ENCODE measurements around the gene SH3BP5. TPM values are rescaled to one million over a fixed set of nuclear protein-coding genes. Genes with fewer than 3 reads are reported as not detected.
A peak's percentile ranks its signal among the peaks of the same experiment; 100 is the strongest.

The SH3BP5 gene
- total RNA-seq = 100 to 1,000 TPM in 5 of 7 donors, 10 to 100 TPM in 2; 80.4 to 205 (median 142) TPM
- polyA plus RNA-seq = 100 to 1,000 TPM; 131 to 157 TPM
- long read RNA-seq, donor 1, transcript SH3BP5-202 (9 exons, 2,822 nt) = major isoform, 237 of 388 reads
- long read RNA-seq, donor 1, partial matches to known transcripts = 32 of 388 reads
- long read RNA-seq, donor 1, other reads (novel, unspliced or antisense) = 119 of 388 reads
- long read RNA-seq, donor 2, transcript SH3BP5-202 (9 exons, 2,822 nt) = major isoform, 25 of 39 reads
- long read RNA-seq, donor 2, partial matches to known transcripts = 14 of 39 reads
- long read RNA-seq, donor 2, other reads (novel, unspliced or antisense) = 0 of 39 reads
- long read RNA-seq, donor 3, transcript SH3BP5-202 (9 exons, 2,822 nt) = major isoform, 47 of 85 reads
- long read RNA-seq, donor 3, partial matches to known transcripts = 18 of 85 reads
- long read RNA-seq, donor 3, other reads (novel, unspliced or antisense) = 20 of 85 reads

- Histone ChIP-seq H3K9me3 (no peaks in the 10 kb centered on the region), H3K4me1 (ENCODE audit: insufficient read depth) (peaks cover 16% of the 10 kb centered on the region), H3K27ac (peak within 1 kb of the TSS; percentile 85 to 86), H3K36me3 (no peaks in the 10 kb centered on the region), H3K27me3 (no peaks in the 10 kb centered on the region), H3K4me3 (peak within 1 kb of the TSS; percentile 83)
- DNase-seq = peak; percentile 79 to 88 (median 83)
- TF ChIP-seq CTCF (IDR thresholded peaks at IDR 0.05) (peak; percentile 73 to 95 (median 87)), POLR2A (IDR thresholded peaks at IDR 0.05) (peak; percentile 71), EP300 (IDR thresholded peaks at IDR 0.05) (no peak)
- 11 to 17% (median 15%) methylated on average over 47 to 66 of the region's 66 CpGs for WGBS, 3 donors
- intact Hi-C loops (cut with DNase I) = loop anchor here (2.0 to 5.0 kb wide), 3 partner anchors 45 to 66 kb away; no protein-coding TSS in a partner anchor
These were observed at the start of gene SH3BP5 for GRCh38 chr3:15332405-15333098. TSS of gene SH3BP5 (minus strand) at chr3:15332586. CDS start at chr3:15332408, 178 bp downstream.

- Histone ChIP-seq H3K9me3 (no peaks in the 10 kb centered on the region), H3K27me3 (no peaks in the 10 kb centered on the region), H3K4me1 (ENCODE audit: insufficient read depth) (peaks cover 2% of the 10 kb centered on the region), H3K36me3 (no peaks in the 10 kb centered on the region), H3K27ac (no peak overlapping the region), H3K4me3 (no peak overlapping the region)
- WGBS, 3 donors = 52 to 68% (median 55%) methylated on average over 6 of the region's 6 CpGs
- intact Hi-C loops (cut with DNase I) = loop anchor here in 2 of 4 donors (2.0 to 5.0 kb wide), 2 partner anchors 112 to 174 kb away; partner anchors contain the start of gene CAPN7 (in 1 of the 2)
- DNase-seq = no peak
- no peak for TF ChIP-seq EP300 (IDR thresholded peaks at IDR 0.05)
- TF ChIP-seq CTCF (IDR thresholded peaks at IDR 0.05) = no peak
- TF ChIP-seq POLR2A (IDR thresholded peaks at IDR 0.05) = no peak
These were observed 48.8 kb upstream of the SH3BP5 start for GRCh38 chr3:15380980-15381890.

- TF ChIP-seq EP300 (IDR thresholded peaks at IDR 0.05) = peak; percentile 77
- TF ChIP-seq POLR2A (IDR thresholded peaks at IDR 0.05) = no peak
- TF ChIP-seq CTCF (IDR thresholded peaks at IDR 0.05) = peak; percentile 90 to 93 (median 92)
- no peak overlapping the region for H3K4me3 ChIP-seq
- DNase-seq = peak; percentile 93 to 98 (median 96)
- H3K36me3 ChIP-seq = no peaks in the 10 kb centered on the region
- H3K27ac ChIP-seq = peak overlapping the region; percentile 2 to 66
- no peaks in the 10 kb centered on the region for H3K27me3 ChIP-seq
- H3K4me1 ChIP-seq (ENCODE audit: insufficient read depth) = peaks cover 2% of the 10 kb centered on the region
- WGBS, 3 donors = 21 to 24% (median 23%) methylated on average over 16 of the region's 16 CpGs
- intact Hi-C loops (cut with DNase I) = loop anchor here (5.0 kb wide), 2 partner anchors 46 to 111 kb away; partner anchors contain the start of gene SH3BP5 (in 2 of the 4)
- H3K9me3 ChIP-seq = no peaks in the 10 kb centered on the region
These were observed 45.8 kb upstream of the SH3BP5 start for GRCh38 chr3:15377961-15378791.
